HepG2 (cell line): ENCODE results near the gene MRPL28. TPM values are rescaled to one million over a fixed set of nuclear protein-coding genes. Genes with fewer than 3 reads are reported as not detected.
A peak's percentile ranks its signal among the peaks of the same experiment; 100 is the strongest.

ENCODE experiments used
- CBX5 ChIP-seq: sonication (generic); formaldehyde crosslinking; IDR thresholded peaks from 2 replicates; pipeline ENCODE4 v1.4.0; 2020; ENCODE audit warnings: missing genetic modification reagents, borderline replicate concordance
- CHD4 ChIP-seq: fragments of 200-600 bp; sonication (generic); IDR thresholded peaks from 2 replicates; pipeline ENCODE4 v1.7.0; 2017; ENCODE audit warnings: mild to moderate bottlenecking, low read length, borderline replicate concordance
- E2F5 ChIP-seq: sonication (generic); formaldehyde crosslinking; conservative IDR thresholded peaks from 2 replicates; pipeline ENCODE4 v1.4.0; 2020; ENCODE audit warnings: missing genetic modification reagents
- FOSL2 ChIP-seq: sonication (generic); formaldehyde crosslinking; IDR thresholded peaks from 2 replicates; pipeline ENCODE4 v1.4.0; 2020; ENCODE audit warnings: missing genetic modification reagents
- GATAD2A ChIP-seq: IDR thresholded peaks from 2 replicates; pipeline ENCODE4 v1.6.1; 2016
- IKZF5 ChIP-seq: IDR thresholded peaks from 2 replicates; pipeline ENCODE4 v1.6.1; 2018; ENCODE audit warnings: missing genetic modification reagents, mild to moderate bottlenecking, missing compliant biosample characterization
- KAT2B ChIP-seq: fragments of 150-350 bp; IDR thresholded peaks from 2 replicates; pipeline ENCODE4 v1.6.1; 2014; ENCODE audit warnings: low read depth, low read length, borderline replicate concordance
- MED1 ChIP-seq: sonication (generic); formaldehyde crosslinking; IDR thresholded peaks from 2 replicates; pipeline ENCODE4 v1.4.0; 2020; ENCODE audit warnings: missing genetic modification reagents
- MXD3 ChIP-seq: IDR thresholded peaks from 2 replicates; pipeline ENCODE4 v1.6.1; 2016; ENCODE audit warnings: mild to moderate bottlenecking, missing biosample characterization, missing genetic modification reagents
- NFKB2 ChIP-seq: sonication (generic); formaldehyde crosslinking; IDR thresholded peaks from 2 replicates; pipeline ENCODE4 v1.4.0; 2020; ENCODE audit warnings: missing genetic modification reagents, borderline replicate concordance
- PBX2 ChIP-seq: IDR thresholded peaks from 2 replicates; pipeline ENCODE4 v1.6.1; 2016; ENCODE audit warnings: control low read depth
- SIX4 ChIP-seq: sonication (generic); formaldehyde crosslinking; IDR thresholded peaks from 2 replicates; pipeline ENCODE4 v1.4.0; 2020; ENCODE audit warnings: missing genetic modification reagents
- SRSF1 ChIP-seq: fragments of 200-400 bp; formaldehyde crosslinking; optimal IDR thresholded peaks from 2 replicates; pipeline ENCODE3; 2017; ENCODE audit warnings: mild to moderate bottlenecking, low read depth, low read length, moderate library complexity
- STAG1 ChIP-seq: sonication (generic); formaldehyde crosslinking; IDR thresholded peaks from 2 replicates; pipeline ENCODE4 v1.4.0; 2020; ENCODE audit warnings: missing genetic modification reagents
- TFDP2 ChIP-seq: sonication (generic); formaldehyde crosslinking; IDR thresholded peaks from 2 replicates; pipeline ENCODE4 v1.4.0; 2020; ENCODE audit warnings: missing genetic modification reagents
- ZBTB34 ChIP-seq: sonication (generic); formaldehyde crosslinking; IDR thresholded peaks from 2 replicates; pipeline ENCODE4 v1.8.0; 2022; ENCODE audit warnings: mild to moderate bottlenecking, missing genetic modification reagents
- ZBTB39 ChIP-seq: sonication (generic); formaldehyde crosslinking; IDR thresholded peaks from 2 replicates; pipeline ENCODE4 v1.5.0; 2020; ENCODE audit warnings: missing genetic modification reagents
- ZKSCAN5 ChIP-seq: sonication (generic); formaldehyde crosslinking; IDR thresholded peaks from 2 replicates; pipeline ENCODE4 v1.5.1; 2020; ENCODE audit warnings: mild to moderate bottlenecking, missing genetic modification reagents
- ZMAT5 ChIP-seq: sonication (generic); formaldehyde crosslinking; IDR thresholded peaks from 2 replicates; pipeline ENCODE4 v1.5.0; 2020; ENCODE audit warnings: mild to moderate bottlenecking, low read depth, missing genetic modification reagents, borderline replicate concordance
- ZNF136 ChIP-seq: sonication (generic); formaldehyde crosslinking; IDR thresholded peaks from 2 replicates; pipeline ENCODE4 v1.8.1; 2022; ENCODE audit warnings: low read depth, mild to moderate bottlenecking, moderate library complexity, missing genetic modification reagents
- ZNF781 ChIP-seq: sonication (generic); formaldehyde crosslinking; IDR thresholded peaks from 2 replicates; pipeline ENCODE4 v1.5.1; 2020; ENCODE audit warnings: borderline replicate concordance, mild to moderate bottlenecking, missing genetic modification reagents; ENCODE audit errors: not compliant biosample characterization
- ZSCAN9 ChIP-seq: IDR thresholded peaks from 2 replicates; pipeline ENCODE4 v1.6.1; 2016; ENCODE audit warnings: borderline replicate concordance
- polyA plus RNA-seq, 8 experiments: library from polyadenylated mRNA; depleted of rRNA in 3 of 8; stranded (reverse) in 7 of 8; unstranded in 1 of 8; fragments of >200 nt; fragmentation: Illumina TruSeq in 4 of 8; extraction: Trizol in 4 of 8; gene quantifications; 2 replicates each; pipeline versions ENCODE4 v1.2.1 to v1.2.3, GENCODE V29; 2011 to 2016; ENCODE audit warnings: low read depth in 4 of 8, missing spikeins in 1 of 8, mixed read lengths in 1 of 8; ENCODE audit not compliant: insufficient read depth in 1 of 8
- total RNA-seq, 5 experiments: library from RNA; depleted of rRNA; stranded (reverse); fragments of >200 nt; fragmentation: Illumina TruSeq; extraction: Trizol; gene quantifications; 2 replicates each; pipeline ENCODE4 v1.2.3, GENCODE V29; 2016; ENCODE audit warnings: low read depth in 1 of 5

The MRPL28 gene
- total and polyA plus RNA-seq, 2 of the 13 experiments (the other 11 are each of a cell fraction or from before 2014, with no cell fraction given): 114 to 135 TPM

GRCh38 chr16:396605-397004 is 26.3 kb upstream of the MRPL28 start (continued):
- TF ChIP-seq CBX5 (0 out of 2 replicates have a peak, but pooled peaks have one; percentile 32), FOSL2 (CRISPR knock-in tag) (0 out of 2 replicates have a peak, but pooled peaks have one; percentile 10), ZNF136 (CRISPR knock-in tag) (no peak), CHD4 (0 out of 2 replicates have a peak, but pooled peaks have one; percentile 40), E2F5 (CRISPR knock-in tag) (peak; percentile 80), ZBTB34 (CRISPR knock-in tag) (no peak), ZSCAN9 (CRISPR knock-in tag) (0 out of 2 replicates have a peak, but pooled peaks have one; percentile 34), GATAD2A (CRISPR knock-in tag) (peak; percentile 69; the same call in 1 of the 2 replicates), SRSF1 (no peak), ZBTB39 (no peak), ZKSCAN5 (CRISPR knock-in tag) (no peak), ZNF781 (peak; percentile 56), STAG1 (no peak), TFDP2 (CRISPR knock-in tag) (peak; percentile 74), IKZF5 (0 out of 2 replicates have a peak, but pooled peaks have one; percentile 14), KAT2B (no peak), ZMAT5 (CRISPR knock-in tag) (no peak), MXD3 (CRISPR knock-in tag) (0 out of 2 replicates have a peak, but pooled peaks have one; percentile 38), MED1 (0 out of 2 replicates have a peak, but pooled peaks have one; percentile 22), PBX2 (no peak), SIX4 (CRISPR knock-in tag) (no peak), NFKB2 (CRISPR knock-in tag) (peak; percentile 63; the same call in 1 of the 2 replicates)
